ENCODE measurements around the gene CCPG1. TPM values are rescaled to one million over a fixed set of nuclear protein-coding genes. Genes with fewer than 3 reads are reported as not detected.
A peak's percentile ranks its signal among the peaks of the same experiment; 100 is the strongest.

CCPG1 gene
- total and polyA plus RNA-seq, 2 of the 13 experiments (the other 11 are each of a cell fraction or from before 2014, with no cell fraction given): 16.1 to 19.5 TPM

DNA sequence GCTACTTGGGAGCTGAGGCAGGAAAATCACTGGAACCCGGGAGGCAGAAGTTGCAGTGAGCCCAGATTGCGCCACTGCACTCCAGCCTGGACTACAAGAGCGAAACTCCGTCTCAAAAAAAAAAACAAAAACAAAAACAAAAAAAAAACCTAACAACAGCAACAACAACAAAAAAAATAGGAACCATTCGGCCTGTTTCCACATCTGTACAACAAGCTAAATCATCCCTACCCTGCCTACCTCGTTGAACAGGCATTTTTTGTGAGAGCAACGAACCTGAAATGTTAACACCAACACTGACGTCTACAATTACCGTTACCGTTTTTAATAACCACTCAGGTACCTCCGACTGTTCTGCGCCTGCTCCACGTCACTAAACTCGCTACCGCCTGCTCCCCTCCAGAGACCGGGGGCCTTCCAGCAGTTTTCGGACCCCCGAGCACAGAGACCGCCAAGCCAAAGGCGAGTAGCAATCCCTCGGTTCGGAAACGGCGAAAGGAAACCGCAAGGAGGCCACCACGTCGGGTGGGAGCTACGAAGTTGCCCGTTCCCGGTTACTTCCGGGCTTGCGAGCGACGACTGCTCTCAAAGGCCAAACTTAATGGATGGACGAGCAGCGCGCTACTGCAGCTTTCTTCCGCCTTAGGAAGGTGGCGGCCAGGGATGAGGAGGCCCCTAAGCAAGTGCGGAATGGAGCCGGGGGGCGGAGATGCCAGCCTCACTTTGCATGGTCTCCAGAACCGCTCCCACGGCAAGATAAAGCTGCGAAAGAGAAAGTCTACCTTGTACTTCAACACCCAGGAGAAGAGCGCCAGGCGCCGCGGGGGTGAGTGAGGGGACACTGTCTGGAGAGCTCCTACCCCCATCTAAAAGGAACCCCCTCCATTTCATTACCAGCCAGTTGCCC, 89.3 kb downstream of the CCPG1 start, which contains the start of the genes PIGB and PIGBOS1 (continued):
- TF ChIP-seq, protein P1, sequence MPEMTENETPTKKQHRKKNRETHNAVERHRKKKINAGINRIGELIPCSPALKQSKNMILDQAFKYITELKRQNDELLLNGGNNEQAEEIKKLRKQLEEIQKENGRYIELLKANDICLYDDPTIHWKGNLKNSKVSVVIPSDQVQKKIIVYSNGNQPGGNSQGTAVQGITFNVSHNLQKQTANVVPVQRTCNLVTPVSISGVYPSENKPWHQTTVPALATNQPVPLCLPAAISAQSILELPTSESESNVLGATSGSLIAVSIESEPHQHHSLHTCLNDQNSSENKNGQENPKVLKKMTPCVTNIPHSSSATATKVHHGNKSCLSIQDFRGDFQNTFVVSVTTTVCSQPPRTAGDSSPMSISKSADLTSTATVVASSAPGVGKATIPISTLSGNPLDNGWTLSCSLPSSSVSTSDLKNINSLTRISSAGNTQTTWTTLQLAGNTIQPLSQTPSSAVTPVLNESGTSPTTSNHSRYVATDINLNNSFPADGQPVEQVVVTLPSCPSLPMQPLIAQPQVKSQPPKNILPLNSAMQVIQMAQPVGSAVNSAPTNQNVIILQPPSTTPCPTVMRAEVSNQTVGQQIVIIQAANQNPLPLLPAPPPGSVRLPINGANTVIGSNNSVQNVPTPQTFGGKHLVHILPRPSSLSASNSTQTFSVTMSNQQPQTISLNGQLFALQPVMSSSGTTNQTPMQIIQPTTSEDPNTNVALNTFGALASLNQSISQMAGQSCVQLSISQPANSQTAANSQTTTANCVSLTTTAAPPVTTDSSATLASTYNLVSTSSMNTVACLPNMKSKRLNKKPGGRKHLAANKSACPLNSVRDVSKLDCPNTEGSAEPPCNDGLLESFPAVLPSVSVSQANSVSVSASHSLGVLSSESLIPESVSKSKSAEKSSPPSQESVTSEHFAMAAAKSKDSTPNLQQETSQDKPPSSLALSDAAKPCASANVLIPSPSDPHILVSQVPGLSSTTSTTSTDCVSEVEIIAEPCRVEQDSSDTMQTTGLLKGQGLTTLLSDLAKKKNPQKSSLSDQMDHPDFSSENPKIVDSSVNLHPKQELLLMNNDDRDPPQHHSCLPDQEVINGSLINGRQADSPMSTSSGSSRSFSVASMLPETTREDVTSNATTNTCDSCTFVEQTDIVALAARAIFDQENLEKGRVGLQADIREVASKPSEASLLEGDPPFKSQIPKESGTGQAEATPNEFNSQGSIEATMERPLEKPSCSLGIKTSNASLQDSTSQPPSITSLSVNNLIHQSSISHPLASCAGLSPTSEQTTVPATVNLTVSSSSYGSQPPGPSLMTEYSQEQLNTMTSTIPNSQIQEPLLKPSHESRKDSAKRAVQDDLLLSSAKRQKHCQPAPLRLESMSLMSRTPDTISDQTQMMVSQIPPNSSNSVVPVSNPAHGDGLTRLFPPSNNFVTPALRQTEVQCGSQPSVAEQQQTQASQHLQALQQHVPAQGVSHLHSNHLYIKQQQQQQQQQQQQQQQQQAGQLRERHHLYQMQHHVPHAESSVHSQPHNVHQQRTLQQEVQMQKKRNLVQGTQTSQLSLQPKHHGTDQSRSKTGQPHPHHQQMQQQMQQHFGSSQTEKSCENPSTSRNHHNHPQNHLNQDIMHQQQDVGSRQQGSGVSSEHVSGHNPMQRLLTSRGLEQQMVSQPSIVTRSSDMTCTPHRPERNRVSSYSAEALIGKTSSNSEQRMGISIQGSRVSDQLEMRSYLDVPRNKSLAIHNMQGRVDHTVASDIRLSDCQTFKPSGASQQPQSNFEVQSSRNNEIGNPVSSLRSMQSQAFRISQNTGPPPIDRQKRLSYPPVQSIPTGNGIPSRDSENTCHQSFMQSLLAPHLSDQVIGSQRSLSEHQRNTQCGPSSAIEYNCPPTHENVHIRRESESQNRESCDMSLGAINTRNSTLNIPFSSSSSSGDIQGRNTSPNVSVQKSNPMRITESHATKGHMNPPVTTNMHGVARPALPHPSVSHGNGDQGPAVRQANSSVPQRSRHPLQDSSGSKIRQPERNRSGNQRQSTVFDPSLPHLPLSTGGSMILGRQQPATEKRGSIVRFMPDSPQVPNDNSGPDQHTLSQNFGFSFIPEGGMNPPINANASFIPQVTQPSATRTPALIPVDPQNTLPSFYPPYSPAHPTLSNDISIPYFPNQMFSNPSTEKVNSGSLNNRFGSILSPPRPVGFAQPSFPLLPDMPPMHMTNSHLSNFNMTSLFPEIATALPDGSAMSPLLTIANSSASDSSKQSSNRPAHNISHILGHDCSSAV (CRISPR knock-in tag; IDR thresholded peaks at IDR 0.05; ENCODE audit: borderline replicate concordance): no peak
- TF ChIP-seq HMGXB4 (CRISPR knock-in tag; IDR thresholded peaks at IDR 0.05; ENCODE audit: borderline replicate concordance in 1 of 2, low read depth in 1 of 2): peak; percentile 92 to 94
- peak; percentile 46; the same call in 1 of the 2 replicates for TF ChIP-seq ZNF232 (CRISPR knock-in tag; IDR thresholded peaks at IDR 0.05; ENCODE audit: borderline replicate concordance)
- TF ChIP-seq TSC22D2 (CRISPR knock-in tag; IDR thresholded peaks at IDR 0.05; ENCODE audit: borderline replicate concordance): peak; percentile 72
- TF ChIP-seq ZNF547 (CRISPR knock-in tag; IDR thresholded peaks at IDR 0.05): peak; percentile 80
- TF ChIP-seq FOXP4 (CRISPR knock-in tag; IDR thresholded peaks at IDR 0.05): peak; percentile 61; the same call in 1 of the 2 replicates
- TF ChIP-seq TCF7L2 (IDR thresholded peaks at IDR 0.05; ENCODE audit: low read depth, low read length): no peak
- TF ChIP-seq RARA (CRISPR knock-in tag; IDR thresholded peaks at IDR 0.05): no peak; the same call in 1 of the 2 replicates
- peak; percentile 60; the same call in 1 of the 2 replicates for TF ChIP-seq ZNF775 (CRISPR knock-in tag; IDR thresholded peaks at IDR 0.05; ENCODE audit: borderline replicate concordance)
- no peak; the same call in 1 of the 2 replicates for TF ChIP-seq ZNF329 (CRISPR knock-in tag; IDR thresholded peaks at IDR 0.05; ENCODE audit: low read depth)
- TF ChIP-seq ZNF710 (CRISPR knock-in tag; IDR thresholded peaks at IDR 0.05; ENCODE audit: borderline replicate concordance): 0 out of 2 replicates have a peak, but pooled peaks have one; percentile 23
- no peak for TF ChIP-seq KLF9 (CRISPR knock-in tag; IDR thresholded peaks at IDR 0.05; ENCODE audit: low read depth)
- no peak for TF ChIP-seq CCDC6 (CRISPR knock-in tag; IDR thresholded peaks at IDR 0.05)

All from HepG2 (cell line).